Heart left ventricle (tissue), 16 donors: ENCODE results near the gene COX4I1. TPM values are rescaled to one million over a fixed set of nuclear protein-coding genes. Genes with fewer than 3 reads are reported as not detected.

Experiments
- ATAC-seq, 4 donors: fragments of 200-7000 bp; cut with Tn5 transposase; one replicate each; pipeline ENCODE4 v1.9.1; 2020 to 2022; ENCODE audit warnings: moderate library complexity in 4 of 4, mild to moderate bottlenecking in 3 of 4, moderate number of reproducible peaks in 1 of 4
- DNase-seq, 5 donors: peaks; one replicate each; pipeline ENCODE4 v3.0.0-alpha.2; 2020
- H3K27ac ChIP-seq, 12 donors: fragments of 200-600 bp; sonication (generic) in 4 of 12; one replicate each; pipeline versions ENCODE4 v1.5.0 to v1.8.0; 2016 to 2022; ENCODE audit warnings: mild to moderate bottlenecking in 2 of 12
- H3K27me3 ChIP-seq, 9 donors: fragments of 200-600 bp; sonication (generic) in 2 of 9; one replicate each; pipeline versions ENCODE4 v1.5.1 to v1.8.0; 2016 to 2022; ENCODE audit warnings: mild to moderate bottlenecking in 3 of 9
- H3K36me3 ChIP-seq, 9 donors: fragments of 200-600 bp; sonication (generic) in 2 of 9; one replicate each; pipeline versions ENCODE4 v1.5.0 to v1.8.0; 2018 to 2022; ENCODE audit warnings: mild to moderate bottlenecking in 2 of 9
- H3K4me1 ChIP-seq, 12 donors: fragments of 200-600 bp; sonication (generic) in 4 of 12; one replicate each; pipeline versions ENCODE4 v1.5.0 to v1.8.0; 2016 to 2022; ENCODE audit warnings: mild to moderate bottlenecking in 3 of 12
- H3K4me3 ChIP-seq, 12 donors: fragments of 200-600 bp; sonication (generic) in 4 of 12; one replicate each; pipeline versions ENCODE4 v1.5.0 to v1.8.0; 2017 to 2022; ENCODE audit warnings: mild to moderate bottlenecking in 9 of 12, moderate library complexity in 4 of 12
- H3K9me3 ChIP-seq, 12 donors: fragments of 200-600 bp; sonication (generic) in 4 of 12; one replicate each; pipeline versions ENCODE4 v1.5.0 to v1.8.0; 2016 to 2022; ENCODE audit warnings: mild to moderate bottlenecking in 1 of 12
- POLR2A ChIP-seq, 2 donors: fragments of 450-650 bp; IDR thresholded peaks; one replicate each; pipeline ENCODE4 v1.6.1; 2017; ENCODE audit warnings: antibody characterized with exemption in 2 of 2, mild to moderate bottlenecking in 2 of 2, moderate library complexity in 2 of 2
- WGBS, 4 donors: extraction: QIAGEN DNeasy Blood & Tissue Kit in 2 of 4; methylation state at CpG; one replicate each; pipeline versions ENCODE4 v1.1.5 to v1.1.7; 2013 to 2018; 5-methylcytosine and 5-hydroxymethylcytosine counted together
- intact Hi-C, 10 donors: fragments of 100-400 bp; cut with DNase I; formaldehyde crosslinking; loops; one replicate each; pipeline versions ENCODE4 v1.11.1 to v1.14.2; 2022
- polyA plus RNA-seq, 2 donors: library from polyadenylated mRNA; stranded (reverse); fragments of 200-250 nt; gene quantifications; one replicate each; pipeline ENCODE4 v1.2.3, GENCODE V29; 2013
- total RNA-seq, 9 donors: library from RNA; depleted of rRNA in 2 of 9; stranded (reverse); fragments of >200 nt in 2 of 9; fragmentation: NEBNext Ultra II Directional in 3 of 9; extraction: Animal tissue kit (Norgen Biotek cat#: 25700) in 3 of 9; gene quantifications; one replicate each; pipeline versions ENCODE4 v1.1.0 to v1.2.4, GENCODE V29; 2016 to 2023
- TF ChIP-seq, protein P1 (sequence below), 12 donors: fragments of 200-600 bp; sonication (generic) in 4 of 12; IDR thresholded peaks; one replicate each; pipeline versions ENCODE4 v1.5.0 to v1.8.0; 2018 to 2022; ENCODE audit warnings: antibody characterized with exemption in 12 of 12, mild to moderate bottlenecking in 5 of 12
- donor health status: ischemic (EF 13 %, LVEDD 7.1; RV severe dilation, severe dysfunction).
- donor health status: healthy with polysubstance abuse.
- donor health status: DM: no; HTN: yes; CAD: no.
- donor health status: DM: no; HTN: no; CAD: no.
- donor health status: ischemic (EF 25% LVEDD 6.9; RV normal size, moderate dysfunction).
- donor health status: ischemic (EF 25% LVEDD 5.7; RV mildly dilated, moderate dysfunction).
- donor health status: healthy.
- donor health status: DM: yes; HTN: yes; CAD: no.
- donor health status: ischemic (EF 35%, LVEDD 5.7; RV mildly dilated, moderate dysfunction).
- donor health status: nonischemic (EF 11% LVEDD 7.7; RV severe dilation, severe dysfunction).
- donor health status: DM: yes; HTN: yes; CAD: no.
- donor health status: PGD.
- donor health status: ischemic (EF 29% LVEDD 5.4; RV normal size, mild dysfunction).
- donor health status: nonischemic (EF 23%, LVEDD 6.1; RV moderate dilation, normal function).

The COX4I1 gene
- total and polyA plus RNA-seq, 11 donors = 1,047 to 5,448 (median 1,793) TPM

DNA sequence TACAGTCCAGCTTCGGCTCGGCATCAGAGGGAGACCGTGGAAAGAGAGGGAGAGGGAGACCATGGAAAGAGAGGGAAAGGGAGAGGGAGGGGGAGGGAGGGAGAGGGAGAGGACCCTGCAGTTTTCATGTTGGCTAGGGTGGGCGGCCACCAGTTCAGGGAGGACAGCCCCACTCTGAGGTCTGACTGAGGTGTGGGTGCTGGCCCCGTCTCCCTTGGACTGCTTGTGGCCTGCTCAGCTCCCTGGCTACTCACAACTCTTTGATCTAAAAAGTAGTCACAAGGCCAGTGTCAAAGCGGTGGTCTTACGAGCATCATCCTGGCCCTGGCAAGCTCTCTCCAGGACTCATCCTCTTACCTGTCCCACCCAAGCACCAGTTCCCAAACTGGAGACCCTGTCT, 9.4 kb downstream of the COX4I1 start:
- Histone ChIP-seq H3K36me3 (peaks cover 2 to 35% (median 34%) of the 10 kb centered on the region in 9 donors), H3K27ac (no peak overlapping the region), H3K4me1 (peaks cover 0 to 4% (median 0%) of the 10 kb centered on the region in 12 donors), H3K4me3 (no peak overlapping the region), H3K9me3 (no peaks in the 10 kb centered on the region), H3K27me3 (peaks cover 0 to 20% (median 4%) of the 10 kb centered on the region in 9 donors)
- 94 to 98% (median 95%) methylated on average over 5 to 7 of the region's 7 CpGs for WGBS, 4 donors
- TF ChIP-seq POLR2A (IDR thresholded peaks at IDR 0.05) = no peak
- TF ChIP-seq, protein P1, sequence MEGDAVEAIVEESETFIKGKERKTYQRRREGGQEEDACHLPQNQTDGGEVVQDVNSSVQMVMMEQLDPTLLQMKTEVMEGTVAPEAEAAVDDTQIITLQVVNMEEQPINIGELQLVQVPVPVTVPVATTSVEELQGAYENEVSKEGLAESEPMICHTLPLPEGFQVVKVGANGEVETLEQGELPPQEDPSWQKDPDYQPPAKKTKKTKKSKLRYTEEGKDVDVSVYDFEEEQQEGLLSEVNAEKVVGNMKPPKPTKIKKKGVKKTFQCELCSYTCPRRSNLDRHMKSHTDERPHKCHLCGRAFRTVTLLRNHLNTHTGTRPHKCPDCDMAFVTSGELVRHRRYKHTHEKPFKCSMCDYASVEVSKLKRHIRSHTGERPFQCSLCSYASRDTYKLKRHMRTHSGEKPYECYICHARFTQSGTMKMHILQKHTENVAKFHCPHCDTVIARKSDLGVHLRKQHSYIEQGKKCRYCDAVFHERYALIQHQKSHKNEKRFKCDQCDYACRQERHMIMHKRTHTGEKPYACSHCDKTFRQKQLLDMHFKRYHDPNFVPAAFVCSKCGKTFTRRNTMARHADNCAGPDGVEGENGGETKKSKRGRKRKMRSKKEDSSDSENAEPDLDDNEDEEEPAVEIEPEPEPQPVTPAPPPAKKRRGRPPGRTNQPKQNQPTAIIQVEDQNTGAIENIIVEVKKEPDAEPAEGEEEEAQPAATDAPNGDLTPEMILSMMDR (IDR thresholded peaks at IDR 0.05) = no peak
- intact Hi-C loops = no loop called here
- ATAC-seq = no peak
- no peak for DNase-seq

DNA sequence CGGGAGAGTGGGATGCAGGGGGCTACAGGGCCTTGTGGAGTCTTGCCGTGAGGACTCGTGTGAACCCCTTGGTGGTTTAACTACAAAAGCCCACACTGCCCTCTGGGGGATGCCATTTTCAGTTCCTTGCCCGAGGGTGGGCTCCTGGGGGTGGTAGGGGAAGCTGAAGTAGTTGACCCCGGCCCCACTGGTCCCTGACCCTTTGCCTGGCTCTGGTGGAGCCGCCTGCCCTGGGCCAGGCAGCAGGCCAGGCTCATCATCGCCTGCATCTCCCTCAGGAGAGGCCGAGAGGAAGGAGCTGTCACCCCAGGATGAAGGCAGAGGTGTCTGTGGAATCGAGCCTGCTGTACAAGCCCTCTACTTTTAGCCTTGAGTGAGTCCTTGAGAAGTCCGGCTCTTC, 10.2 kb downstream of the COX4I1 start:
- ATAC-seq = no peak
- no peak overlapping the region for H3K4me3 ChIP-seq
- peaks cover 0 to 27% (median 4%) of the 10 kb centered on the region in 9 donors for H3K27me3 ChIP-seq
- H3K4me1 ChIP-seq = peaks cover 0 to 4% (median 0%) of the 10 kb centered on the region in 12 donors
- TF ChIP-seq, protein P1 (IDR thresholded peaks at IDR 0.05) = no peak
- TF ChIP-seq POLR2A (IDR thresholded peaks at IDR 0.05) = no peak
- WGBS, 4 donors = 61 to 79% (median 69%) methylated on average over 8 to 10 of the region's 10 CpGs
- DNase-seq = no peak
- no peaks in the 10 kb centered on the region for H3K9me3 ChIP-seq
- no peak overlapping the region for H3K27ac ChIP-seq
- peaks cover 2 to 28% (median 27%) of the 10 kb centered on the region in 9 donors for H3K36me3 ChIP-seq
- intact Hi-C loops = loop anchor here in 1 of 10 donors (10.0 kb wide), 1 partner anchor 705 kb away; the partner anchor contains the start of gene FOXF1

DNA sequence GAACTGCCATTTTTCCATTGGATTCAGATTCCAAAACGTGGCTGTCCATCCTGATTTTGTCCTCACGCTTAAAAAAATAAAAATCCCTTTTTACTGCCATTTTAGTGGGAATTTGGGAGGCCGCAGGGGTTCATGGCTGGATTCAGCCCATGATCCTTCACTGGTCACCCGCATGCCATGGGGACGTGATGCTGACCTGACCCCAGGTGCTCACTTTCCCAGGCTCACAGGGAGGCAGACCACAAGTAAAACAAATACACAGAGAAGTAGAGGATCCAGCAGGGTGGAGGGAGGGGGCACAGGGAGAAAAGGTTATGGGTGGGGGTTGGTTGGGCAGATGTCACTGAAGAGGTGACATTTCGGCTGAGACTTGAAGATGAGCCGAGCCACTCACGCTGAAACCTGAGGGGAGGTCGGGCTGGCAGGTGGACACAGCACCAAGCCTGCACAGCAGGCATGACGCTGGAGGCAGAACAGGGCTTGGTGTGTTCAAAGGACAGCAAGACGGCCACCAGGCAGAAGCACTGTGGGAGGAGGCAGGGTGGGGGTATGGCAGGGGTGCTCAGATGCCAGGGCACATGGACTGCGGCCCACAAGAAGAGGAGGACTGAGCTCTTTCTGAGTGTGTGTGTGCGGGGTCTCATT, 10.7 kb downstream of the COX4I1 start:
- Histone ChIP-seq H3K4me3 (no peak overlapping the region), H3K27ac (no peak overlapping the region), H3K4me1 (peaks cover 0 to 4% (median 0%) of the 10 kb centered on the region in 12 donors), H3K27me3 (peaks cover 0 to 29% (median 4%) of the 10 kb centered on the region in 9 donors), H3K36me3 (peaks cover 0 to 22% (median 21%) of the 10 kb centered on the region in 9 donors), H3K9me3 (no peaks in the 10 kb centered on the region)
- WGBS, 4 donors = 84 to 88% (median 86%) methylated on average over 12 to 13 of the region's 13 CpGs
- DNase-seq (no peak), ATAC-seq (peak in 2 of 4 donors; percentile 9 to 30)
- intact Hi-C loops = loop anchor here in 1 of 10 donors (10.0 kb wide), 1 partner anchor 705 kb away; the partner anchor contains the start of gene FOXF1
- TF ChIP-seq, protein P1 (IDR thresholded peaks at IDR 0.05) = no peak
- TF ChIP-seq POLR2A (IDR thresholded peaks at IDR 0.05) = no peak

DNA sequence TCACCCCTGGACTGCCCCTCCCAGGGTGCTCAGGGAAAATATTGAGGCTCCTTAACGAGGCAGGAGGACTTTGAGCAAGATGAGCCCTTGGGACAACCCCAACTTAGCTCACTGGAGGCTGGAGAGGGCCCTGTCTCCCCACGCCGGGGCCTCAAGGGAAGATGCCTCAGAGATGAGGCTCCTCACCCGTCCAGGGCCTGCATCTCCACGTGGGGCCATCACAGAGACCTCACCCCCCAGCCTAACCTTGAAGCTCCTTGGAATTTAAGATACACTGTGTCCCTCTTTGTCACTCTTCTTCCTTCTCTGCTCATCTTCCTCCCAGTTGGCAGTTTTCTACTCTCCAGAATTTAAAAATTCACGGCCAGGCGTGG, 11.2 kb downstream of the COX4I1 start:
- 81 to 90% (median 87%) methylated on average over 7 of the region's 7 CpGs for WGBS, 4 donors

More for the DNA sequence above, 11.2 kb downstream of the COX4I1 start:
- Histone ChIP-seq H3K4me1 (peaks cover 0 to 2% (median 0%) of the 10 kb centered on the region in 12 donors), H3K4me3 (no peak overlapping the region), H3K36me3 (peaks cover 0 to 17% (median 16%) of the 10 kb centered on the region in 9 donors), H3K27me3 (peaks cover 0 to 29% (median 4%) of the 10 kb centered on the region in 9 donors), H3K27ac (no peak overlapping the region), H3K9me3 (no peaks in the 10 kb centered on the region)
- intact Hi-C loops = loop anchor here in 1 of 10 donors (10.0 kb wide), 1 partner anchor 704 kb away; the partner anchor contains the start of gene FOXF1
- DNase-seq = no peak
- peak in 1 of 4 donors; percentile 19 for ATAC-seq
- TF ChIP-seq, protein P1 (IDR thresholded peaks at IDR 0.05) = no peak
- no peak for TF ChIP-seq POLR2A (IDR thresholded peaks at IDR 0.05)
